OCI-LY3 (cell line): ENCODE measurements around the gene LRRC26.

Experiments
- H2AFZ ChIP-seq: fragments of 200-600, 300-600 bp; shearing (Covaris generic); 2 replicates; pipeline ENCODE4 v1.6.0; 2014; ENCODE audit warnings: antibody characterized with exemption, low read depth, low read length
- H3K27ac ChIP-seq: fragments of 200-600, 300-600 bp; sonication (generic); 2 replicates; pipeline ENCODE4 v1.5.1; 2014; ENCODE audit warnings: mild to moderate bottlenecking, low read length, moderate library complexity, mixed read lengths
- H3K27me3 ChIP-seq: fragments of 200-600, 300-600 bp; sonication (generic); 2 replicates; pipeline ENCODE4 v1.6.1; 2014; ENCODE audit warnings: low read depth, low read length, mixed read lengths
- H3K36me3 ChIP-seq: fragments of 200-600, 300-600 bp; sonication (generic); replicated peaks from 2 replicates; pipeline ENCODE3; 2014; ENCODE audit warnings: low read depth, low read length, mixed read lengths
- H3K4me1 ChIP-seq: fragments of 300-600, 200-600 bp; sonication (generic); 2 replicates; pipeline ENCODE4 v1.6.1; 2014; ENCODE audit warnings: low read length, mixed read lengths
- H3K4me2 ChIP-seq: fragments of 200-600, 300-600 bp; sonication (generic); 2 replicates; pipeline ENCODE4 v1.6.1; 2014; ENCODE audit warnings: low read length, mixed read lengths
- H3K4me3 ChIP-seq: fragments of 300-600, 200-600 bp; sonication (generic); 2 replicates; pipeline ENCODE4 v1.5.1; 2014; ENCODE audit warnings: antibody characterized with exemption, mild to moderate bottlenecking, low read length, moderate library complexity
- H3K79me2 ChIP-seq: fragments of 300-600, 200-600 bp; shearing (Covaris generic); 2 replicates; pipeline ENCODE4 v1.6.1; 2014; ENCODE audit warnings: mild to moderate bottlenecking, low read length, mixed read lengths
- H3K9ac ChIP-seq: fragments of 300-600, 200-600 bp; shearing (Covaris generic); 2 replicates; pipeline ENCODE4 v1.6.0; 2014; ENCODE audit warnings: mild to moderate bottlenecking, low read length, moderate library complexity
- H3K9me3 ChIP-seq: fragments of 200-600, 300-600 bp; shearing (Covaris generic); 2 replicates; pipeline ENCODE4 v1.6.1; 2014; ENCODE audit warnings: low read length, mixed read lengths; ENCODE audit not compliant: insufficient read depth
- H4K20me1 ChIP-seq: fragments of 200-600, 300-600 bp; sonication (generic); 2 replicates; pipeline ENCODE4 v1.6.1; 2016; ENCODE audit warnings: low read length, mixed read lengths; ENCODE audit not compliant: insufficient read depth
- EZH2phosphoT487 ChIP-seq: fragments of 200-600 bp; shearing (Covaris generic); IDR thresholded peaks from 2 replicates; pipeline ENCODE4 v1.6.1; 2018; ENCODE audit warnings: antibody characterized with exemption, mixed run types, low read depth
- TF ChIP-seq, protein P1 (sequence below): fragments of 200-600, 300-600 bp; sonication (generic); IDR thresholded peaks from 2 replicates; pipeline ENCODE4 v1.5.1; 2014; ENCODE audit warnings: antibody characterized with exemption, low read length, low read depth

The LRRC26 gene

DNA sequence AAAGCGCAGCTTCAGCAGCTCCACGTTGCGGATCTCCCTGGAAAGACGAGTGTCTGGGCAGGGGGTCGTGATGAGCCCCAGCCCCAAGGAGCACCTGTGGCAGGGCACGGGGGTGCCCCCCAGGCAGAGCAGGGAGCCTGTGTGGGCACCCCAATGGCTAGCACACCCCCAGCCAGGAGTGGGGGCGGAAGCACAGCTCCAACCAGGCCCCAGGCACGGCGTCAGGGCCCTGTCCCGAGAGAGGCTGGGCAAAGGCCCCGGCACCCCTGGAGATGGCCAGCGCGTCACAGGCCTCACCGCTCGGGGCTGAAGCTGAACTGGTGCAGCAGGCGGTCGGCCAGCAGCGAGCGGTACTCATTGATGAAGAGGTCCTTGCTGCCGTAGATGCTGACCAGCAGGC is 10.6 kb upstream of the LRRC26 start:
- H3K4me2 ChIP-seq: no peak overlapping the region

DNA sequence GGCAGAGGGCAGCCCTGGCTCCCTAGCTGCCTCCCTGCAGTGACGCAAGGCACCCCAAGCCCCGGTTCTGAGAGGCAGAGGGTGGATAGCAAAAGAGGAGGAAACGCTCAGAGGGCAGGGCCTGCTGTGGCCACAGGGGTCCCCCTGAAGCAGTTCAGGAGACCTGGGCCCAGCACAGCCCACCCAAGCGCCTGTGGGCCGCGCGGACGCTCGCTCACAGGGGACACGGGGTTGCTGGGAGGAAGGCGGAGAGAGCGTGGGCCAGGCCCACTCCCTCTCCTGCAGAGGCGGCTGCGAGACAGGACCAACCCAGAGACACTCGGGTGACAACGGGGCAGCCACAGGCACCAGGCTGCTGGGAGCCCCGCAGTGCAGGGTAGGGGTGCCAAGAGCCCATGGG is 9.9 kb upstream of the LRRC26 start:
- Histone ChIP-seq H3K9me3 (no peaks in the 10 kb centered on the region), H3K4me1 (peaks cover 7% of the 10 kb centered on the region), H3K27ac (no peak overlapping the region), H3K27me3 (no peaks in the 10 kb centered on the region), H3K4me3 (no peak overlapping the region), H3K79me2 (no peaks in the 10 kb centered on the region), H4K20me1 (no peaks in the 10 kb centered on the region; the same call in 1 of the 2 replicates), H2AFZ (no peak overlapping the region), H3K36me3 (peaks cover 35% of the 10 kb centered on the region), H3K9ac (no peak overlapping the region), H3K4me2 (no peak overlapping the region)
- no peak for TF ChIP-seq EZH2phosphoT487
- TF ChIP-seq, protein P1, sequence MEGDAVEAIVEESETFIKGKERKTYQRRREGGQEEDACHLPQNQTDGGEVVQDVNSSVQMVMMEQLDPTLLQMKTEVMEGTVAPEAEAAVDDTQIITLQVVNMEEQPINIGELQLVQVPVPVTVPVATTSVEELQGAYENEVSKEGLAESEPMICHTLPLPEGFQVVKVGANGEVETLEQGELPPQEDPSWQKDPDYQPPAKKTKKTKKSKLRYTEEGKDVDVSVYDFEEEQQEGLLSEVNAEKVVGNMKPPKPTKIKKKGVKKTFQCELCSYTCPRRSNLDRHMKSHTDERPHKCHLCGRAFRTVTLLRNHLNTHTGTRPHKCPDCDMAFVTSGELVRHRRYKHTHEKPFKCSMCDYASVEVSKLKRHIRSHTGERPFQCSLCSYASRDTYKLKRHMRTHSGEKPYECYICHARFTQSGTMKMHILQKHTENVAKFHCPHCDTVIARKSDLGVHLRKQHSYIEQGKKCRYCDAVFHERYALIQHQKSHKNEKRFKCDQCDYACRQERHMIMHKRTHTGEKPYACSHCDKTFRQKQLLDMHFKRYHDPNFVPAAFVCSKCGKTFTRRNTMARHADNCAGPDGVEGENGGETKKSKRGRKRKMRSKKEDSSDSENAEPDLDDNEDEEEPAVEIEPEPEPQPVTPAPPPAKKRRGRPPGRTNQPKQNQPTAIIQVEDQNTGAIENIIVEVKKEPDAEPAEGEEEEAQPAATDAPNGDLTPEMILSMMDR: no peak

More for the DNA sequence above, 10.6 kb upstream of the LRRC26 start:
- no peaks in the 10 kb centered on the region for H3K4me1 ChIP-seq
- no peaks in the 10 kb centered on the region; the same call in 1 of the 2 replicates for H3K79me2 ChIP-seq
- H3K27me3 ChIP-seq: no peaks in the 10 kb centered on the region
- H3K9ac ChIP-seq: no peak overlapping the region
- no peaks in the 10 kb centered on the region for H3K9me3 ChIP-seq
- no peak overlapping the region for H3K27ac ChIP-seq
- no peak overlapping the region for H2AFZ ChIP-seq
- TF ChIP-seq EZH2phosphoT487: no peak
- TF ChIP-seq, protein P1: no peak
- H4K20me1 ChIP-seq: no peaks in the 10 kb centered on the region; the same call in 1 of the 2 replicates
- H3K36me3 ChIP-seq: peaks cover 35% of the 10 kb centered on the region
- no peak overlapping the region for H3K4me3 ChIP-seq

DNA sequence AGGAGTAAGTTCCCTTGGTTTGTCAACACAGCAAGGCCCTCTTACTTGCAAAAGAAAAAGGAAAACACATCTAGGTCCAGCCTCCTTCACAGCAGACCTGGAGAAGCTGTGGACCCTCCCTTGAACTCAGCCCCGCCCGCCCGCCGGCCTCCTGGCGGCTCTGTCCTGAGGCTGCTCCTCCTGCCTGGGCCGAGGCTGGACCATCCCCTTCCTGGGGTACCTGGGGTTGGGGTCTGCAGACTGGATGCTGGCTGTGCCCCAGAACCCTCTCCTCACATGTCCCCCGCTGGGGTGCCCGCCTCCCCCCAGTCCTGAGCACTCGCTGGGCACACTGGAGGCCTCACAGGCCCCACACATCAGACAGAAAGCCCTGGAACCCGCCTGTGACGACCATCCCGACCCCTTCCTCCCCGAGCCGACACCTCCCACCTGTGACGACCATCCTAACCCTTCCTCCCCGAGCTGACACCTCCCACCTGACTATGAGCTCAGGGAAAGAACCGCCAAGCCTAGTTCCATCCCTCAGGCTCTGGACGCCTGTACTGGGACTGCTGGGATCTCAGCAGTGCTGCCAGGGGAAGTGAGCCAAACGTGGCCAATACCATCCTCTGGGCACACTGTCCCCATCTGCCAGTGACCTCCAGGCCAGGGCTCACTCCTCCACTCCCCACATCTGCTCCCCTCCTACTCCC is 9.2 kb upstream of the LRRC26 start:
- peaks cover 35% of the 10 kb centered on the region for H3K36me3 ChIP-seq
- H3K79me2 ChIP-seq: no peaks in the 10 kb centered on the region
- TF ChIP-seq, protein P1: no peak
- no peaks in the 10 kb centered on the region; the same call in 1 of the 2 replicates for H4K20me1 ChIP-seq
- no peaks in the 10 kb centered on the region for H3K9me3 ChIP-seq
- H3K4me2 ChIP-seq: no peak overlapping the region
- no peak overlapping the region for H3K9ac ChIP-seq
- peaks cover 12% of the 10 kb centered on the region for H3K4me1 ChIP-seq
- H3K27me3 ChIP-seq: no peaks in the 10 kb centered on the region
- H3K27ac ChIP-seq: no peak overlapping the region
- H3K4me3 ChIP-seq: no peak overlapping the region
- no peak overlapping the region for H2AFZ ChIP-seq

DNA sequence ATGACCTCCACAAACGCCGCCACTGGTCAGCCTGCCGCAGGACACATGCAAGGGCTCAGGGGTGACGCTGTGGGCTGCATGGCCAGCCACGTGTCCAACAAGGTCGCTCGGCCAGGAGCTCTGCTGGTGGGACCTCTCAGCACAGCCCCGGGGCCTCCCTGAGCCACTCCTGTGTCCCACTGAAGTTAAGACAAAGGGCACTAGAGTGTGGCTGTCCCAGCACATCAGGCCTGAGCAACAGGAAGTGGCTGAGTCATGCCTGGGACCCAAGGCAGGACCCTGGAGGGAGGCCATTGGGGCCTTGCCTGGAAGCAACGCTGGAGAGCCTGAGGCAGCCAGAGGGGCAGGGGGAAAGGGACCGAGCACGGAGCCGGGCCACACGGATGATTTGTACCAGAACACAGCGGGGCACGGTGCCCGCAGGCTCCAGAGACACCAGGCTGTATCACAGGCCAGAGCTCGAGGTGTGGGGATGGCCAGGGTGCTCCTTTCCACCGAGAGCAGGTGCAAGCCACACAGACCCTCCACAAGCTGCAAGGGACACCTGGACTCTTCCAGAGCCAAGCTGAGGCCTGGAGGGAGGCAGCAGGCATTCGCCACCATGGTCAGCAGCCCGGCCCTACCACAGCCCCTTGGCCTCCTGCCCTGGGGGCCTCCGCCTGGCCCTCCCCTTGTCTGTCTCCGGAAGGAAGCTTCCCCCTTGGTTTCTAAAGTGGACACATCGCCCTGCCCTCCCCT is 8.5 kb upstream of the LRRC26 start:
- TF ChIP-seq EZH2phosphoT487: no peak
- TF ChIP-seq, protein P1: no peak
- Histone ChIP-seq H2AFZ (no peak overlapping the region), H3K27ac (no peak overlapping the region), H4K20me1 (no peaks in the 10 kb centered on the region; the same call in 1 of the 2 replicates), H3K4me3 (no peak overlapping the region), H3K4me1 (peaks cover 18% of the 10 kb centered on the region), H3K9me3 (no peaks in the 10 kb centered on the region), H3K36me3 (peaks cover 33% of the 10 kb centered on the region), H3K27me3 (no peaks in the 10 kb centered on the region), H3K4me2 (no peak overlapping the region), H3K79me2 (no peaks in the 10 kb centered on the region), H3K9ac (no peak overlapping the region)
